Measurements from ENCODE around the gene PRRT4.

PRRT4 gene

DNA sequence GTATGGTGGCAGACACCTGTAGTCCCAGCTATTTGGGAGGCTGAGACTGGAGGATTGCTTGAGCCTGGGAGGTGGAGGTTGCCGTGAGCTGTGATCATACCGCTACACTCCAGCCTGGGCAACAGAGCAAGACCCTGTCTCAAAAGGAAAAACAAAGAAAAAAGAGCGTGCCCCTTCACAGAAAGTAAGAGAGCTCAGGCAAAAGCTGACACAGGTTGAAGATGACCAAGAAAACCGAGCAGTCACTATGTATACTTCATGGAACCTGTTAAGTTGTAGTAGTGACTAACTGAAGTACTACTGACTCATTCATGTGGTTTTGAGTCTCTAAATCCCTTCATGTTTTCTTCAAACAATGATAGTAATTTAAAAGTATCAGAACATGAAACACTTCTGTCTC, 1.2 kb upstream of the PRRT4 start:
- DNase-seq (ENCODE audit: extremely low read depth, low read depth): no peak
- H3K4me3 ChIP-seq (replicated peaks; ENCODE audit: low read depth, low read length): no peak overlapping the region
- TF ChIP-seq, protein P1, sequence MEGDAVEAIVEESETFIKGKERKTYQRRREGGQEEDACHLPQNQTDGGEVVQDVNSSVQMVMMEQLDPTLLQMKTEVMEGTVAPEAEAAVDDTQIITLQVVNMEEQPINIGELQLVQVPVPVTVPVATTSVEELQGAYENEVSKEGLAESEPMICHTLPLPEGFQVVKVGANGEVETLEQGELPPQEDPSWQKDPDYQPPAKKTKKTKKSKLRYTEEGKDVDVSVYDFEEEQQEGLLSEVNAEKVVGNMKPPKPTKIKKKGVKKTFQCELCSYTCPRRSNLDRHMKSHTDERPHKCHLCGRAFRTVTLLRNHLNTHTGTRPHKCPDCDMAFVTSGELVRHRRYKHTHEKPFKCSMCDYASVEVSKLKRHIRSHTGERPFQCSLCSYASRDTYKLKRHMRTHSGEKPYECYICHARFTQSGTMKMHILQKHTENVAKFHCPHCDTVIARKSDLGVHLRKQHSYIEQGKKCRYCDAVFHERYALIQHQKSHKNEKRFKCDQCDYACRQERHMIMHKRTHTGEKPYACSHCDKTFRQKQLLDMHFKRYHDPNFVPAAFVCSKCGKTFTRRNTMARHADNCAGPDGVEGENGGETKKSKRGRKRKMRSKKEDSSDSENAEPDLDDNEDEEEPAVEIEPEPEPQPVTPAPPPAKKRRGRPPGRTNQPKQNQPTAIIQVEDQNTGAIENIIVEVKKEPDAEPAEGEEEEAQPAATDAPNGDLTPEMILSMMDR (IDR thresholded peaks at IDR 0.05; ENCODE audit: low read depth, low read length, missing control alignments): no peak

DNA sequence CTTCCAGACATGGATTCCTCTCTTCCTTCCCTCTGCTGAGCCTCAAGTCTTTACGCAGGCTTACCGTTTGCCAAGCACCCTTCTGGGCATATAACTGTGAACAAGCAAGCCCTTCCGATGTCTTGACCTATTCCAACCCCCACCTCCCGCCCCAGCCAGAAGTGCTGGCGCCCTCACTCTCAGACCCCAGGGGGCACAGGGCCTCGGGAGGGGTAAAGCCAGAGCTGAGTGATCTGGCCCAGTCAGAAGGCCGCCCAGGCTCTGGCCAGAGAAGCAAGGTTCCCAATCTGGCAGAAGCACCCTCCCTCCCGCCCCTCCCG, 1.2 kb downstream of the PRRT4 start:
- TF ChIP-seq, protein P1 (IDR thresholded peaks at IDR 0.05; ENCODE audit: low read depth, low read length, missing control alignments): no peak
- DNase-seq (ENCODE audit: extremely low read depth, low read depth): no peak
- H3K4me3 ChIP-seq (replicated peaks; ENCODE audit: low read depth, low read length): no peak overlapping the region

DNA sequence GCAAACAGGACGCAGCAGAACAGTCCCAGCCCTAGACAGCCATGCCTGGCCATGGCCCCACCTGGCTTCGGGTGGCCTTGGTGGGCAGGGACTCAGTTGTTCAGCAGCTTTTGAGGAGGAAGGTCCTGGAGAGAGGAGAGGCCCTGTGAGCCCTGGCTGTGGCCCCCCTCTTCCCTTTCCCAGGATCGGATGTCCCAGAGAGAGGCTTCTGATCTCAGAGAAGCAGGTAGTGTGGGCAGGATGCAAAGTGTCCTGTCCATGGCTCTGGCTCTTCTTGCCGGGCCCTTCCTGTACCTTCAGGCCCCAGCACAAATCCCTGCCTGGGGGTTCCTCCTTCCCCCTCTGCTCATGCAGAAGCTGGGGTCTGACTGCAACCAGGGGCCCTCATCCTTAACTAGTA, 1.6 kb downstream of the PRRT4 start:
- TF ChIP-seq, protein P1 (IDR thresholded peaks at IDR 0.05; ENCODE audit: low read depth, low read length, missing control alignments): no peak
- DNase-seq (ENCODE audit: extremely low read depth, low read depth): no peak
- H3K4me3 ChIP-seq (replicated peaks; ENCODE audit: low read depth, low read length): no peak overlapping the region

DNA sequence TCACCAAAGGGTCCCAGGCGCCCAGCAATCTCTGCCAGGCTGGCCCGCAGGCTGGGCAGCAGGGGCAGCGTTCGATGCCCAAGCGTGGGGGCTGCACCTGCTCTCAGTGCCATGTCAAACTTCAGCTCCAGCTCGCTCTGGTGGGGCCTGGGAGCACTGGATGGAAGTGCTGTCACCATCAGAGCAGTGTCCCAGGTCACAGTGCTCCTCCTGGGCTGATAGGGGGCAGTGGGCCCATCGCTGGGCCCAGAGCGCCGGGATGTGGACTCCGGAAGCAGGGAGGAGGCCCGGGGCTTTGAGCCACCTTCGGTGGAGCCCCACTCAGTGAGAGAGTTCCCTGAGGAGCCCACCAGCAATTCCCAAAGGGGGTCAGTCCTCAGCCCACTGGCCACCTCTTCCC, 2.2 kb downstream of the PRRT4 start:
- TF ChIP-seq, protein P1 (IDR thresholded peaks at IDR 0.05; ENCODE audit: low read depth, low read length, missing control alignments): no peak
- H3K4me3 ChIP-seq (replicated peaks; ENCODE audit: low read depth, low read length): no peak overlapping the region
- DNase-seq (ENCODE audit: extremely low read depth, low read depth): no peak

DNA sequence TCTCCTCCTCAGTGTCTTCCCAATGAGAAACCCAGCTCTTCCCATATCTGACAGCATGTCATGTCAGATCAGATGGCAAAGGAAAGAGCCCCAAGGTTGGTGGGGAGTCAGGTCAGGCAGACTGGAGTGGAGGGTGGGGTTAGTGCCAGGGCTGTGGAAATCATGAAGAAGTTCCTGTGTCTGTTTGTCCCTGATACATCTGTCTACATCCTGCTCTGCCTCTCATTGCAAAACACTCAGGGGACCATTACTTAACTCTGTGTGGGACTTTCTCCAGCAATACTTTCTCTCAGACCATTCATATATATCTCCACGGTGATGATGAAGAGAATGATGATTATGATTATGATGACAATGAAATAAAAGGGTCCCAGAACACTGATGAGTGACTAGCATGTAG, 3.3 kb downstream of the PRRT4 start:
- H3K4me3 ChIP-seq (replicated peaks; ENCODE audit: low read depth, low read length): no peak overlapping the region
- TF ChIP-seq, protein P1 (IDR thresholded peaks at IDR 0.05; ENCODE audit: low read depth, low read length, missing control alignments): no peak
- no peak for DNase-seq (ENCODE audit: extremely low read depth, low read depth)

DNA sequence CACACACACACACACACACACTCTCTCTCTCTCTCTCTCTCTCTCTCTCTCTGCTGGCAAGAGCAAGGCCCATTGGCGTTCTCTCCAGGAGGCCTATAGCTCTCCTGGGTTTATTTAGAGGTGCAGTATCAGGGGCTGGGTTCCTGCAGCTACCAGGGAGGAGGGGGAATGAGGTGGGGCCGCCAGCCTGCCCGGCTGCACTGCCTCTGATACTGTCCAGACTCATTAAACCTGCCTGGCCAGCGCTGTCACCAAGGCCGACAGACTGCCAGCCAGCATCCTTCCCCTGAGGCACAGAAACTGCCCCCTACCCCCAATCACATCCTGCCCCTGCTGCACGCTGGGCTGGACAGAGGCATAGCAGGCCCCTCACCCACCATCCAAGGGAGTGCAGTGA, 4.3 kb downstream of the PRRT4 start:
- TF ChIP-seq, protein P1 (IDR thresholded peaks at IDR 0.05; ENCODE audit: low read depth, low read length, missing control alignments): no peak
- no peak overlapping the region for H3K4me3 ChIP-seq (replicated peaks; ENCODE audit: low read depth, low read length)
- DNase-seq (ENCODE audit: extremely low read depth, low read depth): no peak

GRCh38 chr7:128356546-128357216, 4.8 kb downstream of the PRRT4 start:
- DNase-seq (ENCODE audit: extremely low read depth, low read depth): no peak
- TF ChIP-seq, protein P1 (IDR thresholded peaks at IDR 0.05; ENCODE audit: low read depth, low read length, missing control alignments): no peak
- no peak overlapping the region for H3K4me3 ChIP-seq (replicated peaks; ENCODE audit: low read depth, low read length)

All from HFF-Myc (cell line).